Measurements from ENCODE around the gene UTP14A.

- TF ChIP-seq CTCF (IDR thresholded peaks at IDR 0.05; ENCODE audit: borderline replicate concordance, extremely low read depth, low read length, poor library complexity, severe bottlenecking) (no peak), EZH2 (IDR thresholded peaks at IDR 0.05; ENCODE audit: borderline replicate concordance, low read depth, low read length, severe bottlenecking) (no peak)
Measured at GRCh38 chrX:129875669-129876068, 30.3 kb upstream of the UTP14A start.

All from DND-41 (cell line).